Neural progenitor cell (in vitro differentiated cells): ENCODE results near the gene THEM4. TPM values are rescaled to one million over a fixed set of nuclear protein-coding genes. Genes with fewer than 3 reads are reported as not detected.
"Not testable (repeated sequence)": the region's sequence is repeated elsewhere in the genome, so short reads cannot be mapped to it uniquely, and the experiment has no call there.

Experiments used
- DNase-seq: peaks from one replicate; pipeline ENCODE4 v3.0.0-alpha.2; 2016; ENCODE audit warnings: low spot score
- H2AFZ ChIP-seq: fragments of 200-600 bp; sonication (generic); replicated peaks from 2 replicates; pipeline ENCODE4 v1.6.1; 2016; ENCODE audit warnings: antibody characterized with exemption
- H3F3A ChIP-seq: fragments of 200-600 bp; sonication (generic); 2 replicates; pipeline ENCODE4 v1.6.1; 2016; ENCODE audit warnings: antibody characterized with exemption, low read depth
- H3K27ac ChIP-seq: fragments of 200-600 bp; sonication (generic); 2 replicates; pipeline ENCODE4 v1.5.1; 2016; ENCODE audit warnings: mild to moderate bottlenecking
- H3K27me3 ChIP-seq: fragments of 200-600 bp; sonication (generic); 2 replicates; pipeline ENCODE4 v1.6.1; 2016; ENCODE audit warnings: mild to moderate bottlenecking, moderate library complexity
- H3K36me3 ChIP-seq: fragments of 200-600 bp; sonication (generic); 2 replicates; pipeline ENCODE4 v1.5.1; 2016
- H3K4me1 ChIP-seq: fragments of 200-600 bp; sonication (generic); 2 replicates; pipeline ENCODE4 v1.6.1; 2016; ENCODE audit warnings: mixed run types
- H3K4me2 ChIP-seq: fragments of 200-600 bp; sonication (generic); 2 replicates; pipeline ENCODE4 v1.6.1; 2016
- H3K4me3 ChIP-seq: fragments of 200-600 bp; sonication (generic); 2 replicates; pipeline ENCODE4 v1.5.1; 2016
- H3K79me2 ChIP-seq: fragments of 200-600 bp; sonication (generic); 2 replicates; pipeline ENCODE4 v1.6.1; 2016; ENCODE audit warnings: low read depth
- H3K9ac ChIP-seq: fragments of 200-600 bp; sonication (generic); 2 replicates; pipeline ENCODE4 v1.6.1; 2016
- H3K9me3 ChIP-seq: fragments of 200-600 bp; sonication (generic); 2 replicates; pipeline ENCODE4 v1.5.1; 2016; ENCODE audit warnings: low read depth
- H4K20me1 ChIP-seq: fragments of 200-600 bp; sonication (generic); 2 replicates; pipeline ENCODE4 v1.6.1; 2016; ENCODE audit warnings: low read depth
- H3K27ac Mint-ChIP-seq: 3 replicates; pipeline ENCODE4 v1.8.0; 2021; ENCODE audit warnings: mixed read lengths
- H3K27me3 Mint-ChIP-seq: 2 replicates; pipeline ENCODE4 v1.8.0; 2022; ENCODE audit warnings: low read depth, mild to moderate bottlenecking, inconsistent platforms, moderate library complexity, mixed read lengths; ENCODE audit not compliant: insufficient read depth
- H3K36me3 Mint-ChIP-seq: 3 replicates; pipeline ENCODE4 v1.8.0; 2021; ENCODE audit warnings: mixed read lengths
- H3K4me1 Mint-ChIP-seq: 3 replicates; pipeline ENCODE4 v1.8.0; 2021; ENCODE audit warnings: mixed read lengths
- H3K4me3 Mint-ChIP-seq: 3 replicates; pipeline ENCODE4 v1.8.0; 2021; ENCODE audit warnings: mild to moderate bottlenecking, moderate library complexity, mixed read lengths
- H3K9me3 Mint-ChIP-seq: 3 replicates; pipeline ENCODE4 v1.8.0; 2020; ENCODE audit warnings: mixed read lengths
- CTCF ChIP-seq: fragments of 200-600 bp; sonication (generic); IDR thresholded peaks from 2 replicates; pipeline ENCODE4 v1.5.1; 2017; ENCODE audit warnings: antibody characterized with exemption, mild to moderate bottlenecking
- EZH2 ChIP-seq: fragments of 200-600 bp; sonication (generic); IDR thresholded peaks from 2 replicates; pipeline ENCODE4 v1.6.1; 2017; ENCODE audit warnings: antibody characterized with exemption, mild to moderate bottlenecking, moderate library complexity
- EZH2phosphoT487 ChIP-seq: fragments of 200-600 bp; sonication (generic); IDR thresholded peaks from 2 replicates; pipeline ENCODE4 v1.6.1; 2017; ENCODE audit warnings: antibody characterized with exemption
- total RNA-seq: library from RNA; depleted of rRNA; stranded (reverse); fragments of >200 nt; gene quantifications from 2 replicates; pipeline ENCODE4 v1.2.3, GENCODE V29; 2015; ENCODE audit warnings: low replicate concordance

Gene THEM4
- total RNA-seq, 1 donor from 2014 or later: 14.1 TPM

GRCh38 chr1:151885479-151885878, 23.8 kb downstream of the THEM4 start:
- H3K9me3 Mint-ChIP-seq: no peaks in the 10 kb centered on the region
- no peak overlapping the region for H3K4me3 Mint-ChIP-seq
- Histone ChIP-seq H3K4me3 (no peak overlapping the region), H4K20me1 (no peaks in the 10 kb centered on the region), H3F3A (no peaks in the 10 kb centered on the region), H2AFZ (no peak overlapping the region), H3K27me3 (no peaks in the 10 kb centered on the region), H3K9me3 (no peaks in the 10 kb centered on the region), H3K79me2 (no peaks in the 10 kb centered on the region), H3K4me1 (no peaks in the 10 kb centered on the region), H3K36me3 (no peaks in the 10 kb centered on the region), H3K27ac (no peak overlapping the region), H3K4me2 (no peak overlapping the region), H3K9ac (no peak overlapping the region)
- no peak for TF ChIP-seq EZH2phosphoT487
- no peak for TF ChIP-seq EZH2
- TF ChIP-seq CTCF: no peak
- DNase-seq: no peak
- H3K4me1 Mint-ChIP-seq: no peaks in the 10 kb centered on the region
- H3K36me3 Mint-ChIP-seq: peaks cover 3% of the 10 kb centered on the region
- no peaks in the 10 kb centered on the region for H3K27me3 Mint-ChIP-seq
- no peak overlapping the region for H3K27ac Mint-ChIP-seq

GRCh38 chr1:151884879-151885278, 24.4 kb downstream of the THEM4 start:
- not testable (repeated sequence) for H3K27me3 ChIP-seq, H3K79me2 ChIP-seq, H3K4me3 Mint-ChIP-seq, H3K27ac ChIP-seq, H3K4me3 ChIP-seq, H3K4me1 Mint-ChIP-seq, H3K4me2 ChIP-seq, H3K27me3 Mint-ChIP-seq, H3K9ac ChIP-seq, H2AFZ ChIP-seq, H3K27ac Mint-ChIP-seq, DNase-seq, H3K9me3 Mint-ChIP-seq, H3F3A ChIP-seq, H4K20me1 ChIP-seq, H3K4me1 ChIP-seq, H3K36me3 ChIP-seq, H3K36me3 Mint-ChIP-seq, H3K9me3 ChIP-seq

GRCh38 chr1:151884445-151884844, 24.9 kb downstream of the THEM4 start:
- not testable (repeated sequence) for H3K79me2 ChIP-seq, H3K4me1 Mint-ChIP-seq, H3K4me3 ChIP-seq, H2AFZ ChIP-seq, H3K4me1 ChIP-seq, H3K4me2 ChIP-seq, H3K27me3 Mint-ChIP-seq, H3K4me3 Mint-ChIP-seq, H3K36me3 Mint-ChIP-seq, H3F3A ChIP-seq, H3K36me3 ChIP-seq, H3K9me3 ChIP-seq, DNase-seq, H4K20me1 ChIP-seq, H3K9me3 Mint-ChIP-seq, H3K27ac Mint-ChIP-seq, H3K27ac ChIP-seq, H3K9ac ChIP-seq, H3K27me3 ChIP-seq

- H3K4me3 Mint-ChIP-seq, H3K4me2 ChIP-seq, H3K9me3 ChIP-seq, H3K9me3 Mint-ChIP-seq, H2AFZ ChIP-seq, DNase-seq, H3F3A ChIP-seq, H3K9ac ChIP-seq, H3K27ac ChIP-seq, H3K27ac Mint-ChIP-seq, H3K4me1 ChIP-seq, H3K4me1 Mint-ChIP-seq, H4K20me1 ChIP-seq, H3K79me2 ChIP-seq, H3K27me3 ChIP-seq, H3K36me3 ChIP-seq, H3K4me3 ChIP-seq, H3K36me3 Mint-ChIP-seq, H3K27me3 Mint-ChIP-seq: not testable (repeated sequence)
Measured at GRCh38 chr1:151883898-151884297, 25.4 kb downstream of the THEM4 start.

- H3K9ac ChIP-seq, H3K36me3 ChIP-seq, H3K27me3 Mint-ChIP-seq, H3K4me2 ChIP-seq, H3K4me3 ChIP-seq, H3K4me1 Mint-ChIP-seq, H3K79me2 ChIP-seq, H2AFZ ChIP-seq, H3K9me3 Mint-ChIP-seq, H3K27me3 ChIP-seq, H3F3A ChIP-seq, H3K27ac Mint-ChIP-seq, H3K4me3 Mint-ChIP-seq, H4K20me1 ChIP-seq, H3K36me3 Mint-ChIP-seq, DNase-seq, H3K4me1 ChIP-seq, H3K9me3 ChIP-seq, H3K27ac ChIP-seq: not testable (repeated sequence)
Measured at GRCh38 chr1:151882918-151883317, 26.4 kb downstream of the THEM4 start.
